ENCODE data around the gene ZDHHC11.
"Not testable (repeated sequence)": the region's sequence is repeated elsewhere in the genome, so short reads cannot be mapped to it uniquely, and the experiment has no call there.

- not testable (repeated sequence) for TF ChIP-seq CTCF (conservative IDR thresholded peaks at IDR 0.05; ENCODE audit: low read depth, low read length); ELK1 (IDR thresholded peaks at IDR 0.05; ENCODE audit: borderline replicate concordance, low read depth, low read length); MXI1 (IDR thresholded peaks at IDR 0.05; ENCODE audit: borderline replicate concordance, low read depth, low read length); RCOR1 (IDR thresholded peaks at IDR 0.05; ENCODE audit: insufficient replicate concordance, low read length); BHLHE40 (IDR thresholded peaks at IDR 0.05; ENCODE audit: low read depth, low read length); POLR2A (IDR thresholded peaks at IDR 0.05; ENCODE audit: low read depth, low read length); FOS (IDR thresholded peaks at IDR 0.05; ENCODE audit: low read depth, low read length); RFX5 (IDR thresholded peaks at IDR 0.05; ENCODE audit: low read depth, low read length); CEBPB (IDR thresholded peaks at IDR 0.05; ENCODE audit: low read depth, low read length); MAFK (IDR thresholded peaks at IDR 0.05; ENCODE audit: low read depth, low read length); SMC3 (IDR thresholded peaks at IDR 0.05; ENCODE audit: low read depth, low read length); RAD21 (IDR thresholded peaks at IDR 0.05; ENCODE audit: low read length); USF2 (IDR thresholded peaks at IDR 0.05; ENCODE audit: low read depth, low read length)
These were observed 62.1 kb downstream of the ZDHHC11 start for GRCh38 chr5:788703-789102.
